ENCODE results near the gene TADA3.

The TADA3 gene

GRCh38 chr3:9809615-9810432 lies 17.6 kb upstream of the TADA3 start, which contains the start of gene TTLL3:
TTLL3 (plus strand) TSS chr3:9810262; CDS start chr3:9810662, 400 bp downstream.
- DNase-seq (ENCODE audit: low spot score): peak; percentile 43

- DNase-seq (ENCODE audit: low spot score): peak; percentile 23
Observed at GRCh38 chr3:9809239-9809614, 17.0 kb upstream of the TADA3 start.

GRCh38 chr3:9808345-9809037 lies 16.2 kb upstream of the TADA3 start:
- peak; percentile 62 for DNase-seq (ENCODE audit: low spot score)

GRCh38 chr3:9807981-9808344 lies 15.7 kb upstream of the TADA3 start:
- DNase-seq (ENCODE audit: low spot score): no peak

- no peak for DNase-seq (ENCODE audit: low spot score)
Observed at GRCh38 chr3:9806688-9807589, 14.7 kb upstream of the TADA3 start.

- DNase-seq (ENCODE audit: low spot score): no peak
Observed at GRCh38 chr3:9806137-9806536, 13.9 kb upstream of the TADA3 start.

GRCh38 chr3:9804996-9805395 lies 12.7 kb upstream of the TADA3 start:
- DNase-seq (ENCODE audit: low spot score): no peak

- DNase-seq (ENCODE audit: low spot score): no peak
Observed at GRCh38 chr3:9803494-9803893, 11.2 kb upstream of the TADA3 start.

GRCh38 chr3:9800529-9800928 lies 8.3 kb upstream of the TADA3 start:
- DNase-seq (ENCODE audit: low spot score): no peak

GRCh38 chr3:9797196-9797945 lies 5.1 kb upstream of the TADA3 start:
- DNase-seq (ENCODE audit: low spot score): no peak

- DNase-seq (ENCODE audit: low spot score): no peak
Observed at GRCh38 chr3:9795207-9795606, 2.9 kb upstream of the TADA3 start.

- no peak for DNase-seq (ENCODE audit: low spot score)
Observed at GRCh38 chr3:9794400-9794799, 2.1 kb upstream of the TADA3 start.

GRCh38 chr3:9793161-9793781 lies 998 bp upstream of the TADA3 start:
- peak; percentile 24 for DNase-seq (ENCODE audit: low spot score)

- DNase-seq (ENCODE audit: low spot score): no peak
Observed at GRCh38 chr3:9791790-9792404, 376 bp downstream of the TADA3 start.

- no peak for DNase-seq (ENCODE audit: low spot score)
Observed at GRCh38 chr3:9791127-9791526, 1.1 kb downstream of the TADA3 start.

- no peak for DNase-seq (ENCODE audit: low spot score)
Observed at GRCh38 chr3:9787714-9788113, 4.6 kb downstream of the TADA3 start.

GRCh38 chr3:9786825-9787669 lies 5.2 kb downstream of the TADA3 start:
- DNase-seq (ENCODE audit: low spot score): no peak

- DNase-seq (ENCODE audit: low spot score): no peak
Observed at GRCh38 chr3:9786209-9786739, 6.0 kb downstream of the TADA3 start.

- DNase-seq (ENCODE audit: low spot score): no peak
Observed at GRCh38 chr3:9785602-9786001, 6.7 kb downstream of the TADA3 start.

GRCh38 chr3:9784965-9785364 lies 7.3 kb downstream of the TADA3 start:
- no peak for DNase-seq (ENCODE audit: low spot score)

Data from SW480 (cell line).